ENCODE results near the gene CA9. TPM values are rescaled to one million over a fixed set of nuclear protein-coding genes. Genes with fewer than 3 reads are reported as not detected.

CA9 gene
- total RNA-seq, 1 donor from 2014 or later, result 0.09 TPM

DNA sequence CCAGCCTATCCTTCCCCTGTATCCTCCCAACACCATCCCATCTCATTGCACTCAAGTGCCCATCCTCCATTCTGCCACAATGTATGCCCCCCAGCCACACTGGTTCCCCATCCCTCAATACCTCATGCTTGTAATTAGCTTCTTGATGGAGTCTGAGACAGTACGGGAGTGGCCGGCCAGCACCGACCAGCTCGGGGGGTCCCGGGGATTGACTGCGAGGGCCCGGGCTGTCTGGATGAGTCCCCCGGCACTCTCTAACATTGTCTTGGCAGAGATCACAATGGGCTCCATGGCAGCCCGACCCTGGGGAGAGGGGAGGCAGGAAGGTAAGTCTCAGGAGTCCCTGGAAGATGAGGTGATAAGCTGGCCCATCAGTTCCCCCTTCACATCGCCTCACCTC, 33.2 kb downstream of the CA9 start:
- H3K4me2 ChIP-seq, result no peak overlapping the region
- Mint-ChIP-seq H3K4me1 (no peaks in the 10 kb centered on the region), H3K36me3 (peaks cover 45% of the 10 kb centered on the region), H3K4me3 (no peak overlapping the region), H3K27me3 (ENCODE audit: insufficient read depth, low read depth) (peaks cover 4% of the 10 kb centered on the region), H3K27ac (no peak overlapping the region), H3K9me3 (no peaks in the 10 kb centered on the region)
- no peaks in the 10 kb centered on the region for H3K4me1 ChIP-seq
- H3K36me3 ChIP-seq, result no peaks in the 10 kb centered on the region
- no peaks in the 10 kb centered on the region for H3F3A ChIP-seq (ENCODE audit: low read depth)
- H3K27ac ChIP-seq, result no peak overlapping the region
- no peak overlapping the region for H3K9ac ChIP-seq
- H3K9me3 ChIP-seq (ENCODE audit: low read depth), result no peaks in the 10 kb centered on the region
- no peak overlapping the region for H2AFZ ChIP-seq (replicated peaks)
- no peak overlapping the region for H3K4me3 ChIP-seq
- no peaks in the 10 kb centered on the region for H4K20me1 ChIP-seq (ENCODE audit: low read depth)
- DNase-seq (ENCODE audit: low spot score), result no peak
- no peaks in the 10 kb centered on the region for H3K27me3 ChIP-seq
- no peak for TF ChIP-seq EZH2phosphoT487 (IDR thresholded peaks at IDR 0.05)
- TF ChIP-seq, protein P1, sequence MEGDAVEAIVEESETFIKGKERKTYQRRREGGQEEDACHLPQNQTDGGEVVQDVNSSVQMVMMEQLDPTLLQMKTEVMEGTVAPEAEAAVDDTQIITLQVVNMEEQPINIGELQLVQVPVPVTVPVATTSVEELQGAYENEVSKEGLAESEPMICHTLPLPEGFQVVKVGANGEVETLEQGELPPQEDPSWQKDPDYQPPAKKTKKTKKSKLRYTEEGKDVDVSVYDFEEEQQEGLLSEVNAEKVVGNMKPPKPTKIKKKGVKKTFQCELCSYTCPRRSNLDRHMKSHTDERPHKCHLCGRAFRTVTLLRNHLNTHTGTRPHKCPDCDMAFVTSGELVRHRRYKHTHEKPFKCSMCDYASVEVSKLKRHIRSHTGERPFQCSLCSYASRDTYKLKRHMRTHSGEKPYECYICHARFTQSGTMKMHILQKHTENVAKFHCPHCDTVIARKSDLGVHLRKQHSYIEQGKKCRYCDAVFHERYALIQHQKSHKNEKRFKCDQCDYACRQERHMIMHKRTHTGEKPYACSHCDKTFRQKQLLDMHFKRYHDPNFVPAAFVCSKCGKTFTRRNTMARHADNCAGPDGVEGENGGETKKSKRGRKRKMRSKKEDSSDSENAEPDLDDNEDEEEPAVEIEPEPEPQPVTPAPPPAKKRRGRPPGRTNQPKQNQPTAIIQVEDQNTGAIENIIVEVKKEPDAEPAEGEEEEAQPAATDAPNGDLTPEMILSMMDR (IDR thresholded peaks at IDR 0.05), result no peak
- TF ChIP-seq EZH2 (IDR thresholded peaks at IDR 0.05), result no peak
- no peaks in the 10 kb centered on the region for H3K79me2 ChIP-seq (ENCODE audit: low read depth)

DNA sequence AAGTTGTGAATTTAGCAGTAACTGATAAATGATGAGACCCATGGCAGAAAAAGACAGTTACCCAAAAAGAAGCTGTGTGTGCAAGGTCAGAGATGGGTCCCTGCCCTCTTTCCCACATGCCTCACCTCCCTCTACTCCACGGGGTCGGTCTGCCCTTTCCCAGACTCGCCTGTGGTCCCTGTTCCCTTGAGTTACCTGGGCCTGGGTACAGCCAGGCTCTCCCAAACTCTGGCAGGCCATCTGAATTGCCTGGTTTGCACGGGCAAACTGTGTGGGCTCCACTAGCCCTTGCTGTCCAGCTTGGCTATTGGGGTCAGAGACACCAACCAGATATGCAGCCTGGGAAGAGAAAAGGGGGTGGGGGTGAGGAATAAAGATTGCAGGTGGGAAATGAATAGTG, 34.4 kb downstream of the CA9 start:
- H3K36me3 ChIP-seq, result no peaks in the 10 kb centered on the region
- H2AFZ ChIP-seq (replicated peaks), result no peak overlapping the region
- no peaks in the 10 kb centered on the region for H3K79me2 ChIP-seq (ENCODE audit: low read depth)
- Mint-ChIP-seq H3K9me3 (no peaks in the 10 kb centered on the region), H3K27ac (no peak overlapping the region), H3K4me3 (no peak overlapping the region), H3K36me3 (peaks cover 48% of the 10 kb centered on the region), H3K27me3 (ENCODE audit: insufficient read depth, low read depth) (peaks cover 4% of the 10 kb centered on the region), H3K4me1 (no peaks in the 10 kb centered on the region)
- H3K4me3 ChIP-seq, result no peak overlapping the region
- no peak for DNase-seq (ENCODE audit: low spot score)
- no peaks in the 10 kb centered on the region for H3F3A ChIP-seq (ENCODE audit: low read depth)
- TF ChIP-seq EZH2phosphoT487 (IDR thresholded peaks at IDR 0.05), result no peak
- no peak for TF ChIP-seq EZH2 (IDR thresholded peaks at IDR 0.05)
- TF ChIP-seq, protein P1 (IDR thresholded peaks at IDR 0.05), result no peak
- no peaks in the 10 kb centered on the region for H3K9me3 ChIP-seq (ENCODE audit: low read depth)
- H4K20me1 ChIP-seq (ENCODE audit: low read depth), result no peaks in the 10 kb centered on the region
- H3K4me2 ChIP-seq, result no peak overlapping the region
- no peak overlapping the region for H3K27ac ChIP-seq
- H3K4me1 ChIP-seq, result no peaks in the 10 kb centered on the region
- no peak overlapping the region for H3K9ac ChIP-seq
- no peaks in the 10 kb centered on the region for H3K27me3 ChIP-seq

DNA sequence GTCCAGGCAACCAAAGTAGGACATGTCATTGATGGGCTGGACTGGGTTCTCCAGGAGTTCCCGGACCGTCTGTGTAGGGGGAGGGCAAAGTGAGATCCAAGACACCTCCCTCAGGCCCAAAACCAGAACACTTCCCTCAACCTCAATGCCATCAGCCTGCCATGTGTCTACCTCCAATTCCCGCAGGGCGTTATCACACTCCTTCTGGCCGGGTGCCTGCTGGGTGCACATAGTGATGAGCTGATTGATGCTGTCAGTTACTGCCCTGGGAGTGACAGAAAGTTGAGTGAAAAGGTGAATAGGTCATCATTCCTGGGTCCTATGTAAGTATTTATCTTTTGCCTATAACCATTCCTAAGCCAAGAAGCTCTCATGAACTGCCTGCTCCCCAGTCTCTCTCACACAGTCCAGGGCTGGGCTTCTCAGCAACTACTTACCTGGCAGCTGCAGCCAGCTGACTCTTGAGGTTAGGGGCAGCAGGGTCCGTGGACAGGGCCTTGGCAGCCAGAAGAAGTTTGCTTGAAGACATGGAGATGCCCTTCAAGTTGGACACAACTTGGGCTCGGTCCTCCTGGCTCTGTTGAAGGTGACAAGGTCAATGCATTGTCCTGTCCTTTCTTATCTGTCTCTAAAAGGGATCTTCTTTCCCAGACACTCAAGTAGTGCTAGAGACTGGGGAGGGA, 37.2 kb downstream of the CA9 start:
- no peaks in the 10 kb centered on the region for H3K27me3 ChIP-seq
- TF ChIP-seq EZH2phosphoT487 (IDR thresholded peaks at IDR 0.05) (no peak), EZH2 (IDR thresholded peaks at IDR 0.05) (no peak)
- TF ChIP-seq, protein P1 (IDR thresholded peaks at IDR 0.05), result no peak
- Mint-ChIP-seq H3K36me3 (peaks cover 56% of the 10 kb centered on the region), H3K9me3 (no peaks in the 10 kb centered on the region), H3K27ac (no peak overlapping the region), H3K27me3 (ENCODE audit: insufficient read depth, low read depth) (peaks cover 2% of the 10 kb centered on the region), H3K4me3 (no peak overlapping the region), H3K4me1 (no peaks in the 10 kb centered on the region)
- H3K79me2 ChIP-seq (ENCODE audit: low read depth), result no peaks in the 10 kb centered on the region
- no peaks in the 10 kb centered on the region for H3F3A ChIP-seq (ENCODE audit: low read depth)
- no peaks in the 10 kb centered on the region for H3K36me3 ChIP-seq
- no peaks in the 10 kb centered on the region for H3K9me3 ChIP-seq (ENCODE audit: low read depth)
- H3K27ac ChIP-seq, result no peak overlapping the region
- H3K4me3 ChIP-seq, result no peak overlapping the region
- no peaks in the 10 kb centered on the region for H3K4me1 ChIP-seq
- no peak overlapping the region for H3K9ac ChIP-seq
- no peaks in the 10 kb centered on the region for H4K20me1 ChIP-seq (ENCODE audit: low read depth)
- no peak overlapping the region for H2AFZ ChIP-seq (replicated peaks)
- DNase-seq (ENCODE audit: low spot score), result no peak
- no peak overlapping the region for H3K4me2 ChIP-seq

Measured in neural progenitor cell (in vitro differentiated cells).